H1 (cell line): ENCODE results near the gene ADAMTS9. TPM values are rescaled to one million over a fixed set of nuclear protein-coding genes. Genes with fewer than 3 reads are reported as not detected.
A peak's percentile ranks its signal among the peaks of the same experiment; 100 is the strongest.

Source experiments
- CEBPB ChIP-seq: IDR thresholded peaks from 2 replicates; pipeline ENCODE4 v1.6.1; 2012; ENCODE audit warnings: low read depth, low read length
- polyA plus RNA-seq, 7 experiments: library from polyadenylated mRNA; depleted of rRNA in 3 of 7; stranded (reverse) in 5 of 7; unstranded in 2 of 7; fragments of >200 nt in 5 of 7; fragments of 200-250 nt in 2 of 7; gene quantifications; 1 replicate in 5 of 7; 2 replicates in 1 of 7; 4 replicates in 1 of 7; pipeline versions ENCODE4 v1.2.1 to v1.2.3, GENCODE V29; 2011 to 2013; ENCODE audit warnings: missing spikeins in 2 of 7, mixed read lengths in 2 of 7
- total RNA-seq: library from RNA; stranded (reverse); fragmentation: NEBNext Ultra II Directional; extraction: Animal tissue kit (Norgen Biotek cat#: 25700); gene quantifications from 2 replicates; pipeline ENCODE4 v1.2.1, GENCODE V29; 2021

Gene ADAMTS9
- total and polyA plus RNA-seq, 2 of the 8 experiments (the other 6 are each of a cell fraction or from before 2014, with no cell fraction given), result 0.20 to 0.41 TPM

DNA sequence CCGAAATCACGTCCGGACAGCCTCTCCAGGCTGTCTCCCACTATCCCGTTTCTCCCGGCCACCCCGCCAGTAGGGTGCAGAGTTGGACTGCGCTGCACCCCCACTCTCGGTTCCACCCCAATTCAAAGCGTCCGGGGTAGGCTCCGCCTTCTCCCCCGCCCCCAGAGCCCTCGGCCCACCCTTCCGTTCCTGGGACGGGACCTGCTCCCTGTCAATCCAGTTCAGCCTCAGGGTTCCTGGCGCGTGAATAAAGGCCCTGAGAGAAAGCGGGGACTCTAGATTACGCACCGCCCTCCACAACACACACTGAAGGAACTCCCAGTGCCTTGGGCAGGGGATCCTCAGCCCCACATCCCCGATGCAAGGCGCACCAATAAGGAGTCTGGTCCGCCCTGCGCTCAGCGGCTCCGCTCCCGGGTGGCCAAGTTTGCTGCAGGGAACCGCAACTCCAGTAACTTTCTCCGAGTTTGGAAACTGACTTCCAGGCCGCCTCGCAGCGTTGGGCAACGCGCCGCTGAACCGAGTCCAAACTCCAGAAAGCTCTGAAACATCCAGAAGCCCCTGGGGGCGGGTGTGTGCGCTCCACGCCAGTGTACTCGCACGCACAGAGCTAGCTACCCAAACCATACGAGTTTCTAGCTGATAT is 1.9 kb downstream of the ADAMTS9 start (continued):
- peak; percentile 38; the same call in 1 of the 2 replicates for TF ChIP-seq CEBPB
